ENCODE data around the gene PRR19.

The PRR19 gene

DNA sequence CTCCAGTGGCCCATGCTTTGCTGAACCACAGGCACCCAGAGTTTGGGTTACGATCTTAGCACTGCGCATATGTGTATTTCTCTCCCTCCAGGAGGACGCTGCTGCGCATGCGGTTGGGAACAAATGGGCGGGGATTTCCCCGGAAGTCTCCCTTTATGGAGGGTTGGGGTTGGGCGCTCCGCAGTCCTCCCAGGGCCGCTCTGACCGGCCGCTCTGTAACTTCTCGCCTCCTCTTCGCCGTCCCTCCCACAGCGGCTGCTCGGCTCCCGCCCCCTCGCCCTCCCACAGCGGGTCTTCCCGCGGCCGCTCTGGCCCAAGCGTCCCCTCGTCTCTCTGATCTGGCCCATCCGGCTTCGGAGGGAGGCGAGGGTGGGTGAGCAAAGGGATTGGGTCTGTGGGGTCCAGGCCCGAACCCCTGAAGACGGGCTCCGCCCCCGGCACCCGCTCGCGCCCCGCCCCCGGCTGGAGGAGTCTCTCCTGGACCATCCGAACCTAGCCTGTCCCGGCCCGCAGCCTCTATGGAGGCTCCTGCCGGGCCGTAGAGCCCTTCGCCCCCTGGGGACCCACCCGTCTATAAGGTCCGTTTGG is 23.5 kb downstream of the PRR19 start, which contains the start of gene MEGF8:
Gene MEGF8, plus strand, starts transcription at position 328 of the 588 bp plus-strand sequence. CDS start 609 bp downstream, outside the sequence.
- TF ChIP-seq, protein P1, sequence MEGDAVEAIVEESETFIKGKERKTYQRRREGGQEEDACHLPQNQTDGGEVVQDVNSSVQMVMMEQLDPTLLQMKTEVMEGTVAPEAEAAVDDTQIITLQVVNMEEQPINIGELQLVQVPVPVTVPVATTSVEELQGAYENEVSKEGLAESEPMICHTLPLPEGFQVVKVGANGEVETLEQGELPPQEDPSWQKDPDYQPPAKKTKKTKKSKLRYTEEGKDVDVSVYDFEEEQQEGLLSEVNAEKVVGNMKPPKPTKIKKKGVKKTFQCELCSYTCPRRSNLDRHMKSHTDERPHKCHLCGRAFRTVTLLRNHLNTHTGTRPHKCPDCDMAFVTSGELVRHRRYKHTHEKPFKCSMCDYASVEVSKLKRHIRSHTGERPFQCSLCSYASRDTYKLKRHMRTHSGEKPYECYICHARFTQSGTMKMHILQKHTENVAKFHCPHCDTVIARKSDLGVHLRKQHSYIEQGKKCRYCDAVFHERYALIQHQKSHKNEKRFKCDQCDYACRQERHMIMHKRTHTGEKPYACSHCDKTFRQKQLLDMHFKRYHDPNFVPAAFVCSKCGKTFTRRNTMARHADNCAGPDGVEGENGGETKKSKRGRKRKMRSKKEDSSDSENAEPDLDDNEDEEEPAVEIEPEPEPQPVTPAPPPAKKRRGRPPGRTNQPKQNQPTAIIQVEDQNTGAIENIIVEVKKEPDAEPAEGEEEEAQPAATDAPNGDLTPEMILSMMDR (IDR thresholded peaks at IDR 0.05; ENCODE audit: insufficient read depth, low read length) = peak; percentile 93
- TF ChIP-seq REST (IDR thresholded peaks at IDR 0.05; ENCODE audit: insufficient replicate concordance, low read depth) (no peak), POLR2AphosphoS5 (IDR thresholded peaks at IDR 0.05; ENCODE audit: low read depth) (peak; percentile 51; the same call in 1 of the 2 replicates), GABPA (IDR thresholded peaks at IDR 0.05; ENCODE audit: low read depth) (no peak)
- Histone ChIP-seq H3K4me3 (replicated peaks; ENCODE audit: insufficient read depth, low read length) (peak within 1 kb of the TSS; percentile 52), H3K27me3 (ENCODE audit: insufficient read depth, poor library complexity, severe bottlenecking) (peaks cover 7% of the 10 kb centered on the region), H3K27ac (replicated peaks) (peak within 1 kb of the TSS; percentile 78)
- DNase-seq (ENCODE audit: low read depth in 1 of 2, low spot score in 1 of 2) = peak; percentile 98 to 99

GRCh38 chr19:42325896-42326771 is 24.2 kb downstream of the PRR19 start:
- DNase-seq (ENCODE audit: low read depth in 1 of 2, low spot score in 1 of 2) = peak in 1 of 2 experiments; percentile 26
- TF ChIP-seq REST (IDR thresholded peaks at IDR 0.05; ENCODE audit: insufficient replicate concordance, low read depth) = peak; percentile 17
- TF ChIP-seq, protein P1 (IDR thresholded peaks at IDR 0.05; ENCODE audit: insufficient read depth, low read length) = no peak
- TF ChIP-seq GABPA (IDR thresholded peaks at IDR 0.05; ENCODE audit: low read depth) = no peak
- TF ChIP-seq POLR2AphosphoS5 (IDR thresholded peaks at IDR 0.05; ENCODE audit: low read depth) = no peak; the same call in 1 of the 2 replicates
- TF ChIP-seq SPI1 (IDR thresholded peaks at IDR 0.05; ENCODE audit: borderline replicate concordance, low read depth) = no peak
- peaks cover 7% of the 10 kb centered on the region for H3K27me3 ChIP-seq (ENCODE audit: insufficient read depth, poor library complexity, severe bottlenecking)
- H3K4me3 ChIP-seq (replicated peaks; ENCODE audit: insufficient read depth, low read length) = peak overlapping the region; percentile 52
- H3K27ac ChIP-seq (replicated peaks) = peak overlapping the region; percentile 78

- no peak for TF ChIP-seq GABPA (IDR thresholded peaks at IDR 0.05; ENCODE audit: low read depth)
- no peak for TF ChIP-seq REST (IDR thresholded peaks at IDR 0.05; ENCODE audit: insufficient replicate concordance, low read depth)
- TF ChIP-seq, protein P1 (IDR thresholded peaks at IDR 0.05; ENCODE audit: insufficient read depth, low read length) = no peak
- TF ChIP-seq POLR2AphosphoS5 (IDR thresholded peaks at IDR 0.05; ENCODE audit: low read depth) = no peak
- no peak for TF ChIP-seq SPI1 (IDR thresholded peaks at IDR 0.05; ENCODE audit: borderline replicate concordance, low read depth)
- H3K4me3 ChIP-seq (replicated peaks; ENCODE audit: insufficient read depth, low read length) = no peak overlapping the region
- H3K27me3 ChIP-seq (ENCODE audit: insufficient read depth, poor library complexity, severe bottlenecking) = peaks cover 7% of the 10 kb centered on the region
- no peak overlapping the region for H3K27ac ChIP-seq (replicated peaks)
- no peak for DNase-seq (ENCODE audit: low read depth in 1 of 2, low spot score in 1 of 2)
Measured at GRCh38 chr19:42326969-42327368, 25.0 kb downstream of the PRR19 start.

Measured in HL-60 (cell line).